Stomach (tissue), 9 donors: ENCODE measurements around the gene KREMEN2. TPM values are rescaled to one million over a fixed set of nuclear protein-coding genes. Genes with fewer than 3 reads are reported as not detected.

Experiments used
- DNase-seq, 2 donors: peaks; one replicate each; pipeline versions ENCODE4 v3.0.0 to v3.0.0-alpha.2; 2013 to 2019
- H3K27ac ChIP-seq, 5 donors: fragments of 200-600 bp in 4 of 5; sonication (generic) in 4 of 5; one replicate each; pipeline ENCODE4 v1.5.1; 2013 to 2019; ENCODE audit warnings: mild to moderate bottlenecking in 1 of 5, moderate library complexity in 1 of 5
- H3K27me3 ChIP-seq, 3 donors: fragments of 200-600 bp; sonication (generic); one replicate each; pipeline ENCODE4 v1.5.1; 2017 to 2019; ENCODE audit warnings: mixed run types in 1 of 3
- H3K36me3 ChIP-seq, 4 donors: fragments of 200-600 bp; sonication (generic); 1 replicate in 3 of 4; 2 replicates in 1 of 4; pipeline ENCODE4 v1.5.1; 2016 to 2019
- H3K4me1 ChIP-seq, 4 donors: fragments of 200-600 bp; sonication (generic); one replicate each; pipeline ENCODE4 v1.5.1; 2016 to 2019
- H3K4me3 ChIP-seq, 4 donors: fragments of 200-600 bp; sonication (generic) in 3 of 4; one replicate each; pipeline ENCODE4 v1.5.1; 2016 to 2019; ENCODE audit warnings: mild to moderate bottlenecking in 1 of 4
- H3K9me3 ChIP-seq, 4 donors: fragments of 200-600 bp; sonication (generic); one replicate each; pipeline ENCODE4 v1.5.1; 2016 to 2019
- EP300 ChIP-seq: sonication (generic); formaldehyde crosslinking; IDR thresholded peaks from one replicate; pipeline ENCODE4 v1.6.1; 2017; ENCODE audit warnings: antibody characterized with exemption
- POLR2A ChIP-seq, 4 donors: fragments of 450-650 bp; IDR thresholded peaks; one replicate each; pipeline ENCODE4 v1.6.1; 2016; ENCODE audit warnings: antibody characterized with exemption in 4 of 4, control low read depth in 2 of 4, mild to moderate bottlenecking in 1 of 4, moderate library complexity in 1 of 4
- POLR2AphosphoS5 ChIP-seq, 3 donors: sonication (generic); formaldehyde crosslinking; IDR thresholded peaks; one replicate each; pipeline ENCODE4 v1.6.1; 2016; ENCODE audit warnings: antibody characterized with exemption in 3 of 3
- WGBS, 5 donors: extraction: QIAGEN DNeasy Blood & Tissue Kit in 3 of 5; methylation state at CpG; one replicate each; pipeline versions ENCODE4 v1.1.5 to v1.1.7; 2013 to 2018; 5-methylcytosine and 5-hydroxymethylcytosine counted together
- intact Hi-C: fragments of 100-400 bp; cut with DNase I; formaldehyde crosslinking; loops from one replicate; pipeline ENCODE4 v1.15.1; 2023; ENCODE audit warnings: low total_unique reads
- polyA plus RNA-seq, 3 donors: library from polyadenylated mRNA; stranded (reverse); fragments of 200-250 nt; gene quantifications; one replicate each; pipeline ENCODE4 v1.2.3, GENCODE V29; 2013
- total RNA-seq, 5 donors: library from RNA; depleted of rRNA; stranded (reverse); fragments of >200 nt; gene quantifications; one replicate each; pipeline versions ENCODE4 v1.1.0 to v1.2.3, GENCODE V29; 2014 to 2016
- TF ChIP-seq, protein P1 (sequence below), 7 experiments: fragments of 450-650 bp in 4 of 7; fragments of 200-600 bp in 3 of 7; sonication (generic) in 3 of 7; IDR thresholded peaks; one replicate each; pipeline ENCODE4 v1.5.1; 2016 to 2019; ENCODE audit warnings: antibody characterized with exemption in 7 of 7, control low read depth in 2 of 7, mild to moderate bottlenecking in 1 of 7
- donor health status: healthy with polysubstance abuse.
- donor health status: Bipolar disorder and iron deficiency.
- donor health status: healthy.

KREMEN2 gene
- total and polyA plus RNA-seq, 8 donors, result 0.37 to 1.1 TPM; not detected in 6

DNA sequence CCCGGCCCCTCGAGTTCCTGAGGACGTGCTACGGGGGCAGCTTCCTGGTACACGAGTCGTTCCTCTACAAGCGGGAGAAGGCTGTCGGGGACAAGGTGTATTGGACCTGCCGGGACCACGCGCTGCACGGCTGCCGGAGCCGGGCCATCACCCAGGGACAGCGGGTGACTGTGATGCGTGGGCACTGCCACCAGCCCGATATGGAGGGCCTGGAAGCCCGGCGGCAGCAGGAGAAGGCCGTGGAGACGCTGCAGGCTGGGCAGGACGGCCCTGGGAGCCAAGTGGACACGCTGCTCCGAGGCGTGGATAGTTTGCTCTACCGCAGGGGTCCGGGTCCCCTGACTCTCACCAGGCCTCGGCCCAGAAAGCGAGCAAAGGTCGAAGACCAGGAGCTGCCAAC, 30.9 kb upstream of the KREMEN2 start:
- H3K4me3 ChIP-seq, result no peak overlapping the region
- peaks cover 57 to 87% (median 83%) of the 10 kb centered on the region in 4 donors for H3K36me3 ChIP-seq
- H3K27ac ChIP-seq, result no peak overlapping the region
- no peaks in the 10 kb centered on the region for H3K4me1 ChIP-seq
- WGBS, 5 donors, result 93 to 95% (median 94%) methylated on average over 26 to 30 of the region's 30 CpGs
- no peaks in the 10 kb centered on the region for H3K9me3 ChIP-seq
- DNase-seq, result no peak
- TF ChIP-seq POLR2A (IDR thresholded peaks at IDR 0.05) (no peak), EP300 (no peak), POLR2AphosphoS5 (IDR thresholded peaks at IDR 0.05) (no peak)
- TF ChIP-seq, protein P1, sequence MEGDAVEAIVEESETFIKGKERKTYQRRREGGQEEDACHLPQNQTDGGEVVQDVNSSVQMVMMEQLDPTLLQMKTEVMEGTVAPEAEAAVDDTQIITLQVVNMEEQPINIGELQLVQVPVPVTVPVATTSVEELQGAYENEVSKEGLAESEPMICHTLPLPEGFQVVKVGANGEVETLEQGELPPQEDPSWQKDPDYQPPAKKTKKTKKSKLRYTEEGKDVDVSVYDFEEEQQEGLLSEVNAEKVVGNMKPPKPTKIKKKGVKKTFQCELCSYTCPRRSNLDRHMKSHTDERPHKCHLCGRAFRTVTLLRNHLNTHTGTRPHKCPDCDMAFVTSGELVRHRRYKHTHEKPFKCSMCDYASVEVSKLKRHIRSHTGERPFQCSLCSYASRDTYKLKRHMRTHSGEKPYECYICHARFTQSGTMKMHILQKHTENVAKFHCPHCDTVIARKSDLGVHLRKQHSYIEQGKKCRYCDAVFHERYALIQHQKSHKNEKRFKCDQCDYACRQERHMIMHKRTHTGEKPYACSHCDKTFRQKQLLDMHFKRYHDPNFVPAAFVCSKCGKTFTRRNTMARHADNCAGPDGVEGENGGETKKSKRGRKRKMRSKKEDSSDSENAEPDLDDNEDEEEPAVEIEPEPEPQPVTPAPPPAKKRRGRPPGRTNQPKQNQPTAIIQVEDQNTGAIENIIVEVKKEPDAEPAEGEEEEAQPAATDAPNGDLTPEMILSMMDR (IDR thresholded peaks at IDR 0.05), result no peak
- no peaks in the 10 kb centered on the region for H3K27me3 ChIP-seq
- intact Hi-C loops, result no loop called here

DNA sequence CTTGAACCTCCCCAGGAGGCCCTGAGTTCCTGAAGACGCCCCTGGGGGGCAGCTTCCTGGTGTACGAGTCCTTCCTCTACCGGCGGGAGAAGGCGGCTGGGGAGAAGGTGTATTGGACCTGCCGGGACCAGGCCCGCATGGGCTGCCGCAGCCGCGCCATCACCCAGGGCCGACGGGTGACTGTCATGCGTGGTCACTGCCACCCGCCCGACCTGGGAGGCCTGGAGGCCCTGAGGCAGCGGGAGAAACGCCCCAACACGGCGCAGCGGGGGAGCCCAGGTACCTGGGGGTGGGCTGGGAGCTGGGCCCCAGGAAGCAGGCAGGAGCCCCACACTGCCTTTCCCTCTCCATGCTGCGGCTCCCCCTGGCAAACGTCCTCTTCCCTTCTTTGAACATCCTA, 30.4 kb upstream of the KREMEN2 start:
- Histone ChIP-seq H3K4me3 (no peak overlapping the region), H3K9me3 (no peaks in the 10 kb centered on the region), H3K36me3 (peaks cover 61 to 92% (median 89%) of the 10 kb centered on the region in 4 donors), H3K4me1 (no peaks in the 10 kb centered on the region), H3K27ac (no peak overlapping the region), H3K27me3 (no peaks in the 10 kb centered on the region)
- TF ChIP-seq EP300 (no peak), POLR2A (IDR thresholded peaks at IDR 0.05) (no peak), POLR2AphosphoS5 (IDR thresholded peaks at IDR 0.05) (no peak)
- TF ChIP-seq, protein P1 (IDR thresholded peaks at IDR 0.05), result no peak
- 89 to 96% (median 92%) methylated on average over 5 to 22 of the region's 22 CpGs for WGBS, 5 donors
- intact Hi-C loops, result no loop called here
- DNase-seq, result no peak

DNA sequence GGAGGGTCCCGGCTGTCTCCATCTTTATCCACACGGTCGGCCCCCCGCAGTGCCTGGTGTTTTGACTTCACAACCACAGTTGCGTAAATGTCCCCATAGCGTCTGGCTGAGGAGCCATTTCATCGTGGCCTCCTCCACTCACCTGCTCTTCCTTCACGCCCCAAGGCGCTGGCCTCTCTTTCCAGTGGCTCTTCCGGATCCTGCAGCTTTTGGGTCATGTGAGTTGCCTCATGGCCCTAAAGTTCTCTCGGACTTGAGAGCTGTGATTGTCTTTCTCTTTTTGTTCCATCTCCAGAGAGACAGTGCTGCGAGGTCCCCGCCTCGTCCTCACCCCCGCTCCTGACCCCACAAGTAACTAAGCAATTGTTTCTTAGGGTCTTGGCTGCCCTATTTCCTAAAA, 29.6 kb upstream of the KREMEN2 start:
- peaks cover 69 to 96% (median 92%) of the 10 kb centered on the region in 4 donors for H3K36me3 ChIP-seq
- no peak for DNase-seq
- WGBS, 5 donors, result 86 to 94% (median 92%) methylated on average over 15 of the region's 15 CpGs
- intact Hi-C loops, result no loop called here
- H3K4me1 ChIP-seq, result no peaks in the 10 kb centered on the region
- no peak overlapping the region for H3K27ac ChIP-seq
- H3K9me3 ChIP-seq, result no peaks in the 10 kb centered on the region
- no peaks in the 10 kb centered on the region for H3K27me3 ChIP-seq
- no peak overlapping the region for H3K4me3 ChIP-seq
- TF ChIP-seq POLR2A (IDR thresholded peaks at IDR 0.05) (no peak), POLR2AphosphoS5 (IDR thresholded peaks at IDR 0.05) (no peak)

DNA sequence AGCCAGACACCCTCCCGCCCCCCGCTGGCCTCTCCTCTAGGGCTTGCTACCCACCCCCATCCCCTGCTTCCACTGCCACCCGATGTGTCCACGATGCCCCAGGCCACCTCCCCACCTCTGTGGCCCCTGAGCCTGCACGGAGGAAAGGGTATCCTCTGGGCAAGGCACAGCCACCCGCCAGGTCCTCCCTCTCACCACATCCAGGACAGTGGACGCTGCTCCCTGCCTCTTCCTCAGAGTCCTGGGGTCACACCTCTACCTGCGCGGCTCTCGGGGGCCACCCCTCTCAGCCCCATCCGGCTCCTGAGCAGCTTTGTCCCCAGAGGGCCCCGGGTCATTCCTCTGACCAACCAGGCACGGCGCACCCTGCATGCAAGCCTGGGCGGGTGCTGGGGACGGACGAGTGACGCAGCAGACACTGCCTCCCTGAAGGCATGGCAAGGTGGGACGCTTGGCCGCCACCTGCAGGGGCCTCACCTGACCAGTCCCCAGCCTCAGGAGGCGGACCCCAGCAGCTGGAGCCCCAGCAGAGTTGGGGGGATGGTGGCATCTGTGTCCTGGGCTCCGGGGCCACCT, 27.6 kb upstream of the KREMEN2 start:
- no peak overlapping the region for H3K4me3 ChIP-seq
- peaks cover 72 to 96% (median 92%) of the 10 kb centered on the region in 4 donors for H3K36me3 ChIP-seq
- 90 to 94% (median 92%) methylated on average over 16 to 22 of the region's 22 CpGs for WGBS, 5 donors
- TF ChIP-seq POLR2AphosphoS5 (IDR thresholded peaks at IDR 0.05), result no peak
- TF ChIP-seq EP300, result no peak
- TF ChIP-seq, protein P1 (IDR thresholded peaks at IDR 0.05), result no peak
- TF ChIP-seq POLR2A (IDR thresholded peaks at IDR 0.05), result no peak
- H3K27me3 ChIP-seq, result no peaks in the 10 kb centered on the region
- intact Hi-C loops, result no loop called here
- H3K4me1 ChIP-seq, result no peaks in the 10 kb centered on the region
- no peak overlapping the region for H3K27ac ChIP-seq
- no peaks in the 10 kb centered on the region for H3K9me3 ChIP-seq
- DNase-seq, result no peak

DNA sequence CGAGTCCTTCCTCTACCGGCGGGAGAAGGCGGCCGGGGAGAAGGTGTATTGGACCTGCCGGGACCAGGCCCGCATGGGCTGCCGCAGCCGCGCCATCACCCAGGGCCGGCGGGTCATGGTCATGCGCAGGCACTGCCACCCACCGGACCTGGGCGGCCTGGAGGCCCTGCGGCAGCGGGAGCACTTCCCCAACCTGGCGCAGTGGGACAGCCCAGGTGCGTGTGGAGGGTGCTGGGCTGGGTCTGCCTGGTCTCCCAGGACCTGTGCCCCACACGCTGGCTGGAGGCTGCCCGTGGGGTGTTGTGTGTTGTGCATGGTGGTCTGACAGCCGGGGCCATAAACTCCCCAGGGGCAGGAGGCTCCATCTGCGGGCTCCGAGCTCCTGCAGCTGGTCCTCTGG, 26.9 kb upstream of the KREMEN2 start:
- 93 to 99% (median 95%) methylated on average over 17 to 24 of the region's 24 CpGs for WGBS, 5 donors
- intact Hi-C loops, result no loop called here
- peaks cover 72 to 100% (median 97%) of the 10 kb centered on the region in 4 donors for H3K36me3 ChIP-seq

More for the DNA sequence above, 26.9 kb upstream of the KREMEN2 start:
- Histone ChIP-seq H3K9me3 (no peaks in the 10 kb centered on the region), H3K27me3 (no peaks in the 10 kb centered on the region), H3K27ac (no peak overlapping the region), H3K4me3 (no peak overlapping the region), H3K4me1 (no peaks in the 10 kb centered on the region)
- no peak for DNase-seq
- no peak for TF ChIP-seq POLR2A (IDR thresholded peaks at IDR 0.05)
- TF ChIP-seq, protein P1 (IDR thresholded peaks at IDR 0.05), result no peak
- TF ChIP-seq EP300, result no peak
- TF ChIP-seq POLR2AphosphoS5 (IDR thresholded peaks at IDR 0.05), result no peak
